ENCODE data around the gene TEAD4. TPM values are rescaled to one million over a fixed set of nuclear protein-coding genes. Genes with fewer than 3 reads are reported as not detected.

The TEAD4 gene
- total and polyA plus RNA-seq, 2 experiments from 2014 or later: 68.1 to 145 TPM

DNA sequence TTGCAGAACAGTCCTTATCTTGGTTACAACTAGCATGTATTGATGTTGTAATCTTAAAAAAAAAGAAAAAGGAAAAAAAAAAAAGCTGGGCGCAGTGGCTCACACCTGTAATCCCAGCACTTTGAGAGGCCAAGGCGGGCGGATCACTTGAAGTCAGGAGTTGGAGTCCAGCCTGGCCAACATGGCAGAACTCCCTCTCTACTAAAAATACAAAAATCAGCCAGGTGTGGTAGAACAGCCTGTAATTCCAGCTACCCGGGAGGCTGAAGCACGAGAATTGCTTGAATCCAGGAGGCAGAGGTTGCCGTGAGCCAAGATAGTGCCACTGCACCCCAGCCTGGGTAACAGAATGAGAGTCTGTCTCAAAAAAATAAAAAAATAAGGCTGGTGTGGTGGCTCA, 25.6 kb upstream of the TEAD4 start (continued):
- no peak for TF ChIP-seq NANOG (IDR thresholded peaks at IDR 0.05; ENCODE audit: borderline replicate concordance)
- no peak for TF ChIP-seq STAT1 (IDR thresholded peaks at IDR 0.05; ENCODE audit: unreplicated experiment)
- TF ChIP-seq, protein P1, sequence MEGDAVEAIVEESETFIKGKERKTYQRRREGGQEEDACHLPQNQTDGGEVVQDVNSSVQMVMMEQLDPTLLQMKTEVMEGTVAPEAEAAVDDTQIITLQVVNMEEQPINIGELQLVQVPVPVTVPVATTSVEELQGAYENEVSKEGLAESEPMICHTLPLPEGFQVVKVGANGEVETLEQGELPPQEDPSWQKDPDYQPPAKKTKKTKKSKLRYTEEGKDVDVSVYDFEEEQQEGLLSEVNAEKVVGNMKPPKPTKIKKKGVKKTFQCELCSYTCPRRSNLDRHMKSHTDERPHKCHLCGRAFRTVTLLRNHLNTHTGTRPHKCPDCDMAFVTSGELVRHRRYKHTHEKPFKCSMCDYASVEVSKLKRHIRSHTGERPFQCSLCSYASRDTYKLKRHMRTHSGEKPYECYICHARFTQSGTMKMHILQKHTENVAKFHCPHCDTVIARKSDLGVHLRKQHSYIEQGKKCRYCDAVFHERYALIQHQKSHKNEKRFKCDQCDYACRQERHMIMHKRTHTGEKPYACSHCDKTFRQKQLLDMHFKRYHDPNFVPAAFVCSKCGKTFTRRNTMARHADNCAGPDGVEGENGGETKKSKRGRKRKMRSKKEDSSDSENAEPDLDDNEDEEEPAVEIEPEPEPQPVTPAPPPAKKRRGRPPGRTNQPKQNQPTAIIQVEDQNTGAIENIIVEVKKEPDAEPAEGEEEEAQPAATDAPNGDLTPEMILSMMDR (conservative IDR thresholded peaks at IDR 0.05; ENCODE audit: low read depth in 2 of 2): no peak
- no peak for TF ChIP-seq JUNB (IDR thresholded peaks at IDR 0.05; ENCODE audit: unreplicated experiment)
- no peak for TF ChIP-seq CREB1 (CRISPR knock-in tag; IDR thresholded peaks at IDR 0.05; ENCODE audit: low read depth)
- no peak for TF ChIP-seq POLR2AphosphoS5 (IDR thresholded peaks at IDR 0.05; ENCODE audit: low read depth)
- TF ChIP-seq EZH2phosphoT487 (IDR thresholded peaks at IDR 0.05; ENCODE audit: unreplicated experiment): no peak
- no peak for TF ChIP-seq ZNF331 (CRISPR knock-in tag; IDR thresholded peaks at IDR 0.05; ENCODE audit: low read depth)
- no peak for TF ChIP-seq ETS1 (IDR thresholded peaks at IDR 0.05)

DNA sequence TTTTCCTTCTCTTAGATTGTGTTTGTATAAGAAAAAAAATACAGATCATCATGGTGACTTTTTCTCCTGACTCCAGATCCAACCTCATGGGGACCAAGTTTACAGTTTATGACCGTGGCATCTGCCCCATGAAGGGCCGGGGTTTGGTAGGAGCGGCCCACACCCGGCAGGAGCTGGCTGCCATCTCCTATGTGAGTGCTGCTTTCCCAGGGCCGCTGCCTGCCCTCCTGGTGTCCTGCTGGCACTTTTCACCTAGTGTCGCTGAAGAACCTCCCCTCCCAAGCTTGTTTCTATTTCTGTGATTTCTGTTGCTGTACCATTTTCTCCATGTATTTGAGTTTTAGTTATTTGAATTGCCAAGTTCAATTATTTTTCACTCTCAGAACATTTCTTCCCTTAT, 24.8 kb upstream of the TEAD4 start:
- Histone ChIP-seq H3F3A (replicated peaks; ENCODE audit: low read depth) (no peaks in the 10 kb centered on the region), H3K4me3 (no peak overlapping the region), H3K36me3 (ENCODE audit: insufficient read depth) (peaks cover 9% of the 10 kb centered on the region; the same call in 1 of the 2 replicates), H2AFZ (no peak overlapping the region), H4K20me1 (replicated peaks; ENCODE audit: insufficient read depth) (no peaks in the 10 kb centered on the region; the same call in 1 of the 2 replicates), H3K9me2 (ENCODE audit: insufficient read depth) (no peaks in the 10 kb centered on the region), H3K4me2 (no peak overlapping the region), H3K4me1 (ENCODE audit: insufficient read depth) (no peaks in the 10 kb centered on the region), H3K79me2 (replicated peaks; ENCODE audit: insufficient read depth) (no peaks in the 10 kb centered on the region), H3K27ac (ENCODE audit: low read depth) (no peak overlapping the region), H3K27me3 (ENCODE audit: insufficient read depth) (no peaks in the 10 kb centered on the region)
- Mint-ChIP-seq H3K4me1 (no peaks in the 10 kb centered on the region), H3K27ac (no peak overlapping the region), H3K4me3 (no peak overlapping the region), H3K36me3 (ENCODE audit: low read depth) (peaks cover 23% of the 10 kb centered on the region), H3K9me3 (no peaks in the 10 kb centered on the region), H3K27me3 (ENCODE audit: insufficient read depth, low read depth, poor library complexity) (no peaks in the 10 kb centered on the region)
- no peak for ATAC-seq
- no peak for DNase-seq (ENCODE audit: low spot score)
- TF ChIP-seq ZNF114 (CRISPR knock-in tag; IDR thresholded peaks at IDR 0.05) (no peak), STAT1 (IDR thresholded peaks at IDR 0.05; ENCODE audit: unreplicated experiment) (no peak), ZNF462 (CRISPR knock-in tag; IDR thresholded peaks at IDR 0.05) (no peak), JUNB (IDR thresholded peaks at IDR 0.05; ENCODE audit: unreplicated experiment) (no peak), EZH2 (IDR thresholded peaks at IDR 0.05; ENCODE audit: low read depth, unreplicated experiment) (no peak), EZH2phosphoT487 (IDR thresholded peaks at IDR 0.05; ENCODE audit: unreplicated experiment) (no peak)
- TF ChIP-seq, protein P1 (conservative IDR thresholded peaks at IDR 0.05; ENCODE audit: low read depth in 2 of 2): no peak
